SKM-1 (cell line): ENCODE results near the gene GRIN1.

Source experiments
- DNase-seq: peaks from one replicate; lab custom pipeline; 2025; ENCODE audit not compliant: unreplicated experiment; lab: John Stamatoyannopoulos, UW

GRIN1 gene

DNA sequence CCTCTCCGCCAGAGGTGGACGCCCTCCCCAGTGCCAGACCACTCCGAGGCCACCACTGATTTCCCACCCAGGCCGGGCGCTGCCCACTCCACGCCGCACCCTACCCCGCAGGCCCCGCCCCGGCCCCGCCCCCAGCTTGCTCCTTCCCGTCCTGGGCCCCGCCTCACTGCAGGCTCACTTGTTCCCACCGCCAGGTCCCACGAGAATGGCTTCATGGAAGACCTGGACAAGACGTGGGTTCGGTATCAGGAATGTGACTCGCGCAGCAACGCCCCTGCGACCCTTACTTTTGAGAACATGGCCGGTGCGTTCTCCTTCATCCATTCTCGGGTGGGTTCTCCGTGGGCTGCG, 24.4 kb downstream of the GRIN1 start:
- no peak for DNase-seq

DNA sequence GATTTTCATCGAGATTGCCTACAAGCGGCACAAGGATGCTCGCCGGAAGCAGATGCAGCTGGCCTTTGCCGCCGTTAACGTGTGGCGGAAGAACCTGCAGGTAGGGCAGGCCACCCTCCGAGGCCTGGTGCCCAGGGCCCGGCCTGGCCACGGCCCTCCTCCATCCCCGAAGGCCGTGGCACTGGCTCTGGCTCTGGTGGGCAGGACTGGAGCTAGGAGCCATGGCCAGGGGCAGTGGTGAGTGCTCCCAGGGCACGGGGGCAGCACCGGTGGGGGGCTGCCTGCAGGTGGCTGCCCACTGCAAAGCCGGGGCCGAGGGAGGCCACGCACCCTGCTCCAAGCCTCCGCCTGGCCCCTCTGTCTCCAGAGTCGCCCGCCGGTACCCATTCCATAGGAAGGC, 24.9 kb downstream of the GRIN1 start:
- no peak for DNase-seq

DNA sequence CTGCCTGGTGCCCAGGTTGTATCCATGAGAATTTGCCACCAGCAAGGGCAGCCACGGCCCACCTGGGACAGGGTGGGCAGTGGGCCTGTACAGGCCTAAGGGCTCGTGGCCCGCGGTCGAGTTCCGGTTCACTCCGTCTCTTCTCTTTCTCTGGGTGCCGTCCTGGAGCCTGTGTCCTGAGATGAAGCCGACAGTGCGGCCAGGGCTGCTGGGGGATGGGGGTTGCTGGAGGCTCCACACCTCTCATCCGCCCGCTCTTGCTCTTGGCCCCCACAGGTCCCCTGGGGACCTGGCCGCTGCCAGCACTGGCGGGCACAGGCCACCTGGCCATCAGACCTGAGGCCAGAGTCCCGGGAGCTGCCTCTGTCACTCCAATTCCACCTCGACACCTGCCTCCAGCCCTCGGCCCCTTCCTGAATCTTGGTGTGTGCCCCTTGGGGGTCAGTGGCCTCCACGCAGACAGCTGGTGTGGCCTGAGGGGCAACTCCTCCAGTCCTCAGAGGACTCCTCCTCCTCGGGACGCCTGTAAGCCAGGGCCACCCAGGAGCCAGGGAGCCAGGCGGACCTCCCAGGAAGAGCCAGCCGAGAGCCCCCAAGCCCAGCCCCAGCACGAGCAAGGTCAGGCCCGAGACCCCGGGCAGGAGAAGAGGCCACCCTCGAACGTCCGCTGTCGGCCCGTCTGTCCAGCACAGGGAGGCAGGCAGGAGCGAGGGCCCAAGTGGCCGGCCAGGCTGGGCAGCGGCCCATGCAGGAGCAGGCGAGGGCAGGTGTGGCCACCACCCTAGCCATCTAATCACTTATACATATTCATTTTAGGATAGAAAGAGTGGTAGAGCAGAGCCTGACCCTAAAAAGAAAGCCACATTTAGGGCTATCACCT, 25.7 kb downstream of the GRIN1 start:
- no peak for DNase-seq

GRCh38 chr9:137165250-137165836, 26.4 kb downstream of the GRIN1 start:
- DNase-seq = no peak

DNA sequence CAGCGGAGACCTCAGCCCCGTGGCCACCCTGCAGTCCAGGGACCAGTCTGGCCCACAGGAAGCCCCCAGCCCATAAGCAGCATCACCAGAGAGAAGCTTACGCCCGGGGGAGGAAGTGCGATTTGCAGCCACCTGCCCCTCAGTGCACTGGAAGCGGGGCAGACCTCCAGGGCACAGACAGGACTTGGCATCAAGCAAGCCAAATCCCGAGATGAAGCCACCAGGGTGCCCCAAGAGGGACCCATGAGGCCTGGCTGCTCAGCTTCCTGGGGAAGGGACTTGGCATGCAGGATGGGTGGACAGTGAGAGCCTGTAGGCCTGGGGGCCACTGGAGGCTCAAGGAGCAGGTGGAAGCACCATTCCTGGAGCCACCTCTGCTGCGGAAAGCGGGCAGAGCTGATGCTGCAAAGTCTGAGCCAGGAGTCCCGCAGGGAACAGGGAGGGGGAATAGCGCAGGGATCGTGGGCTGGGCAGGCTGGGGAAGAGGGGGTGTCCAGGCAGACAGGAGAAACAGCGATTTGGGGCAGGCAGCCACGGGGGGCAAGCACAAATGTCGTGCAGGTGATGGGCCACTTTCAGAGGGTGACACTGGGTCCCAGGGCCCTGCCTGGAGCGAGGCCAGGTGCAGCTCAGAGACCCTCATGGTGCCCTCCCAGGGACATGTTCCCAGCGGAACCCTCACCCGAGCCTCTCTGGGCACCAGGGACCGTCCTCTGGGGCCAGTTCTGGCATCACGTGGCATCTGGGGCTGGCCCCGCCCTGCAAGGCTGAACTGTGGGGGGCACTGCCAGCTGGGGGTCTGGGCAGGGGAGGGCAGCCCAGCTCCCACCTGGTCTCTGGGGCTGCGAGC, 27.7 kb downstream of the GRIN1 start:
- DNase-seq = no peak

- no peak for DNase-seq
These were observed 28.4 kb downstream of the GRIN1 start for GRCh38 chr9:137167277-137167746.

- DNase-seq = no peak
These were observed 29.0 kb downstream of the GRIN1 start for GRCh38 chr9:137167747-137168572.

GRCh38 chr9:137168573-137168903, 29.6 kb downstream of the GRIN1 start:
- no peak for DNase-seq

DNA sequence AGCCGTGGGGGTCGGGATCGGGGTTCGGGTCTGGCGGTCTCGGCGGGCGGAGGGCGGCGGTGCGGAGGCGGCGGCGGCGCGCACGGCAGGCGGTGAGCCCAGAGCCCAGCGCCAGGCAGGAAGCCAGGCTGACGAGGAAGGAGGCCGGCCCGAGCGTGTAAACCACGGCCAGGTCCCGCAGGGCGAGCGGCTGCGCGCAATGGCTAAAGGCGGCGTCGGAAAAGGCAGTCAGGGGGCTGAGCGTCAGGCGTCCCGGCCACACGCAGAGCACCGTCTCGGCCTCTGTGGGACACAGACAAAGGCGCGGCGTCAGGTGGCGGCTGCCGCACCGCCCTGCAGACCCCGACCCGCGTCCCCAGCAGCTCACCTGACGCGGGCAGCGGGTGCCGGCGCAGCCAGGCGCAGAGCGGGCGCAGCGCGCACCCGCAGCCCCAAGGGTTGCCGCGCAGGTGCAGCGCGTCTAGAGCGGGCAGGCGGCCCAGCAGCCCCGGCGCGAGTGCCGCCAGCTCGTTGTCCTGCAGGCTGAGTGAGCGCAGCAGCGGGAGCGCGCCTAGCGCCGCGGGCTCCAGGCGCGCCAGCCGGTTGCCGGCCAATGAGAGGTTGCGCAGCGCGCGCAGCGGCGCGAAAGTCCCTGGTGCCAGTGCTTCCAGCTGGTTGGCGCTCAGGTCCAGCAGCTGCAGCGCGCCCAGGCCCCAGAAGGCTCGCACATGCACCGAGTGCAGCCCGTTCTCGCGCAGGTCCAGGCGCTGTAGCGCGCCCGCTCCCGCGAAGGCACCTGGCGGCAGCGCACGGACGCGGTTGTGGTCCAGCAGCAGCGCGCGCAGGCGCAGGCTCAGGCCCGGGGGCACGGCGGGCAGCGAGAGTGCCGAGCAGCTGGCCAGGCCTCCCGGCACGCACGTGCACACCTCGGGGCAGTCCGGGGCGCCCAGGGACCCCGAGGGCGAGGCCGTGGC, 30.2 kb downstream of the GRIN1 start:
- no peak for DNase-seq

GRCh38 chr9:137169896-137170358, 31.0 kb downstream of the GRIN1 start, which contains the start of gene LRRC26:
LRRC26 (minus strand) TSS chr9:137170051; CDS start chr9:137169943, 108 bp downstream.
- DNase-seq = no peak

DNA sequence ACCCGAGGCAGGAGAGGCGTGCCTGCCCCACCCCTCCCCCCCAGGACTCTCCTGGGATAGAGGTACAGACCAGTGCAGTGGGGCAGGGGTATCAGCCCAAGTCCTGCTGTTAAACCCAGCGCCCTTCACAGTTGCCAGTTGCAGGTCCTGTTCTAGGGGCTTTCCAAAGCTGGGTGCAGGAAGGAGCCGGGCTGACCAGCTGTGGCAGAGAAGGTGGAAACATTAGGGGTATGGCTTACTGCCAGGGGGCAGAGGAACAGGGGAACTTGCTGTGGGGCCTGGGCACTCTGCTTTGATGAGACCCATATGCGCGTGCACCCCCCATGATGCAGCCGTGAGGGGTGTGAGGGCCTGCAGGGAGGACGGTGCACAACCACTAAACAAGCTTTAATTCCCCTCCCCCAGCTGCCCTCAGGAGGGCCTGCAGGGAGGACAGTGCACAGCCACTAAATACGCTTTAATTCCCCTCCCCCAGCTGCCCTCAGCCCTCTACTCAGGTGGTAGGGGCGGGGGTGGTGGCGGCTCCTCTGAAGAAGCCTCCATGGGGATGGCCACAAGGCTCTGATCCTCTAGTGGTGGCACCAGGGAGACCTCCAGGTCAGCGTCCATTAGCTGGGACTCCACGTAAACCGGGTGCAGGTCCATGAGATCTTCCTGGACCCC, 31.7 kb downstream of the GRIN1 start:
- DNase-seq = no peak

DNA sequence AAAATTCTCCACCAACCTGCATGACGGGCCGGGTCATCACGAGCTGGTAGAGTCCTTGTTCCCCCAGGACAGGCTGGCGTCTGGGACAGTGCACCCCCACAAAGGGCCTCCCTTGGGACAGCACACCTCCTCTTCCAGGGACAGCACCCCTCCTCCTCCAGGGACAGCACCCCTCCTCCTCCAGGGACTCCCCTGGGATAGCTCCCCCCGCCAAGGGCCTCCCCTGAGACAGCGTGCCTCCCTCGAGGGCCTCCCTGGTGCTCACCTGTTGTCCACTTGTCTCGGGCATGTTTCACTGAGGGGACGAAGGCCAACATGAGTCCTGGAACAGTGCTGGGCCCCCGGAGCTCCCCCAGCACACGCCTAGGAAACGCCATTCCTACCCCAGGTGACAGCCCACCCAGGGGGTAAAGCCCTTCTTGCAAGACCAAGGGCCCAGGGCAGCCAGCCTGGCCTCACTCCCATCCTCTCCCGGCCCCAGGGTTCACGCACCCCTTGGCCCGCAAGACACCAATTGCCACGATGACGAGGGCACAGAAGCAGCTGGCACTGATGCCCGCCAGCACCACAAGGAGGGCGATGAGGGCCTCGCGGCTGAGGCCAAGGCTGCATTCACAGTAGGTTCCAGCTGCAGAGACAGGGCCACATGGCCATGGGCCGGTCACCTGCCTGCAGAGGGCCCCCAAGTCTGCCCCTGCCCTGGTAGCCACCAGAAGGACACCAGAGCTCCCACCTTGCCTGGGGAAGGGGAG, 32.4 kb downstream of the GRIN1 start:
- DNase-seq = no peak

GRCh38 chr9:137172901-137173795, 34.2 kb downstream of the GRIN1 start:
- no peak for DNase-seq

DNA sequence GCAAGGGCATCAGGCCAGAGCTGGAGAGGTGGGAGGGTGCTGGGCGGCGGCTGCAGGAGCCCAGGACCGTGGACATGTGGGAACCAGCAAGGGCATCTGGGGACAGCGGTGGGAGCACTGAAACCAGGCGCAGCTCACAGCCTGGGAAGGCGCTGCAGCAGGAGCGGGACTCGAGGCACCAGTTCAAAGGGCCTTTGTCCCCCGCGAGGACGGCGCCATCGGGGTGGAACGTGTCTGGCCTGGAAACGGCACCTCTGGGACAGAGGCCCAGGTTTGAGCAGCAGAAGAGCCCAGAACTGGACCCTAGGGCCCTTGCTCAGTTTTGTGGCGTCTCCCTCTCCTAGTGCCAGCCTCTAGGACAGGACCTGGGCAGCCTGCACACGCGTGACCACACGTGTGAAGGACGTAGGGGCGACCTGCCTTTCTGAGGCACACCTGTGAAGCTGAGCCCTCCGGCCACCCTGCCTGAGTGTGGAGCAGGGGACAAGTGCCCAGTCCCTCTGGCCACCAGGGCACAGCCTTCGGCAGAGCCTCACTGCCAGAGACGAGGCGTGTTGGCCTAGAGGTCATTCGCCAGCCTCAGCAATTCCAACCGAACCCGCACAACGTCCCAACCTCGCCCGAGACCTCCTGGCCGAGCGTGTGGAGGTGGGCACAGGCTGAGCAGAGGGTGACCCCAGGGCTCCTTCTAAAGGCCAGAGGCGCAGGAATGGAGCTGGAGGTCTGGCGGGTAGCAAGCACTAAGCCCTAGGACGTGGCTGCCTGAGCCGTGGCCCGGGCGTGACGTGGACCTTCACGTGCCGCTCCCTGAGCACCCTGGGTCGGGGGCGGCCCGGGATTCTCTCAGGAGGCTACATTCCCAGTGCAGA, 35.1 kb downstream of the GRIN1 start:
- no peak for DNase-seq

DNA sequence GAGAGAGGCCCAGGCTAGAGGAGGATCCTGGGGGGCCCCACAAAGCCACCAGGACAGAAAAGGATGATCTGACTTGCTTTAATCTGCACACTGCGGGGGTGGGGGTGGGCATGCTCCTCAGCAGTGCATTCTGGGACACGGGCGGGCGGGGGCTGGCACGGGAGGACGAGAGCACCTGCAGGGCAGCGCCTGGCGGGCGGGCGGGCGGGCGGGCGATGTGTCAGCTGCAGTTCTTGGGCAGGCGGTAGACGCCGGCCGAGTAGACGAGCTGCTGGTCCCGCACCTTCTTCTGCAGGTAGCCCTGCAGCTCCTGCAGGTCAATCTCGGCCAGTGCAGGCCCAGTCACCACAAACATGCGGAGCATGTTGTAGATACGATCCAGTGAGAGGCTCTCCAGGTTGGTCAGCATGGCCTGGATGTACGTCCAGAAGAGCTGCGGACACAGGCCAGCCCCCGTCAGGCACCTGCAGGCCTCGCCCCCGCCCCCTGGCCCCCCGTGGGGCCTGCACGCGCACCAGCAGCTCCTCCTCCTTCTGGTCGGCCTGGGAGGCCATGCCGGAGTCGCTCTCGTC, 35.9 kb downstream of the GRIN1 start:
- no peak for DNase-seq

DNA sequence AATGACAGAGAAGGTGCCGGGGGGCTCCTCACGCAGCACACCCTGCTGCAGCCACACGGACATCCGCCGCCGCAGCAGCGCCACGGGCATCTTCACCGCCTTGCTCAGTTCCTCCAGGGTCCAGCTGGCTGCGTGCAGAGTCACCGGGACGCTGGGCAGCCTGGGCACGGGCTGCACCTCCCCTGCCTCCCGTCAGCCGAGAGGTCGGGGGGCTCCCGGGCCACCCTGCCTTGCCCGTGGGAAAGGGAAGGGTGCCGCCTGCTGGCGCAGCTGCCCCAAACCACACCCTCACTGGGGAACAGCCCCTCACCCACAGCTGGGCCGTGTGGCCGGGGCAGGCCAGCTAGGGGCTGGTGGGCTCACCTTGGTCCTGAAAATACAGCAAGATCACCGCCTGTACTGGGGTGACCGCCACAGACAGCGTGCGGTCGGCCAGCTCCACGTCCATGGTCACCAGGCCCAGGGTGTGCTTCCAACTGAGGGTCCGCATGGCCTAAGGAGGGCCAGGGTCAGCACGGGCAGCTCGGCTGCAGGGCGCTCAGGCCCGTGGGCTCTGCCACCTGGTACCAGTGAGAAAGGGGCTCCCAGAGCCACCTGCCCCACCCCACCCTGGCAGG, 36.5 kb downstream of the GRIN1 start:
- no peak for DNase-seq
